HG02884 (cell line): Measurements from ENCODE around the gene TPRN.

Source experiments
- ATAC-seq: cut with Tn5 transposase; IDR thresholded peaks from one replicate; pipeline ENCODE4 v1.9.1; 2021; ENCODE audit warnings: mild to moderate bottlenecking, moderate library complexity; ENCODE audit not compliant: unreplicated experiment

The TPRN gene

DNA sequence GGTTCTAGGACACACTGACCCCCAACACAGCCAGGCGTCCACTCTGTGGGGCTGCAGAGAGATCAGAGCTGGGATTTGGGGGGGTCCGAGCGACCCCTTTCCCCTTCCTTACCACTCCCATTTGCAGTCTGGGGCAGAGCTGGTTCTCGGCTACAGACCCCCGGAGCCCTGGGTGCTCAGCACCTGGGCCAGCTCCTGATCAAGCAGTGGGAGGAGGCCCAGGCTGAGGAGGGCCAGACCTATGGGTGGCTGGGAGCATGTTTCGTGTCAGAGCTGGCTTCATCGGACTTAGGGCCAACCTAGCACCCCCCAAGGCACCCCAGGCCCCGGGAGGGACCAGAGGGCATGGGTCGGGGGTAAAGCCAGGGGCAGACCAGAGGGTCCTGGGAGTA lies 54.0 kb downstream of the TPRN start:
- ATAC-seq, result no peak

GRCh38 chr9:137145731-137146526 lies 54.6 kb downstream of the TPRN start:
- no peak for ATAC-seq

GRCh38 chr9:137143459-137143858 lies 57.1 kb downstream of the TPRN start:
- ATAC-seq, result no peak

GRCh38 chr9:137141976-137142936 lies 58.3 kb downstream of the TPRN start:
- ATAC-seq, result no peak
